HG02938 (cell line): ENCODE data around the gene SLC6A8.
"Not testable (repeated sequence)": the region's sequence is repeated elsewhere in the genome, so short reads cannot be mapped to it uniquely, and the experiment has no call there.

Source experiments
- ATAC-seq: cut with Tn5 transposase; IDR thresholded peaks from one replicate; pipeline ENCODE4 v1.9.1; 2021; ENCODE audit warnings: mild to moderate bottlenecking, moderate library complexity; ENCODE audit not compliant: unreplicated experiment

SLC6A8 gene

DNA sequence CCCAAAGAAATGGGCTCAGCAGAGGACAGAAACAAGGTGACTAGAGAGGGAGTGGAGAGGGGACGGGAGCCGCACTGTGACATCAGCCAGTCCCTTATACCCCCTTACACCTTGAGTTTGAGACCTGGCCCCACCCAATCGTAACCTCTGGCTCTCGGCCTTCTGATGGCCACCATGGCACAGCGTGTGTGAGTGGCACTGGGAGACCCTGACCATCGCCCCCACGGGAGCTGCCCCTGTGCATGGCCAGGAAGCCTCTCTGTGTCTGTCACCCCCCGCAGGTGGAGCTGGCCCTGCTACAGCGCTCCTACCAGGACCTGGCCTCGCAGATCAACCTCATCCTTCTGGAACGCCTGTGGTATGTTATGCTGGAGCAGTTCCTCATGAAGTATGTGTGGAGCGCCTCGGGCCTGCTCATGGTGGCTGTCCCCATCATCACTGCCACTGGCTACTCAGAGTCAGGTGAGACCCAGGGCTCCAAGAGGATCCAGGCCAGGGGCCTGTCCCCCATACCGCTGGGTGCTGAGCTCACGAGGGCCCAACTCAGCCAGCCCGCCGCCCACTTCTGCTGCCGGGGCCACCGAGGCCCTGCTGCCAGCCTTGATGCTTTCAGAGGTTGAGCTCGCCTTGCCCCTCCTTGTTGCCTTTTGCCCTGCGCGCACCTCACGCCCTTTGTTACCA is 41.4 kb downstream of the SLC6A8 start:
- ATAC-seq = no peak

DNA sequence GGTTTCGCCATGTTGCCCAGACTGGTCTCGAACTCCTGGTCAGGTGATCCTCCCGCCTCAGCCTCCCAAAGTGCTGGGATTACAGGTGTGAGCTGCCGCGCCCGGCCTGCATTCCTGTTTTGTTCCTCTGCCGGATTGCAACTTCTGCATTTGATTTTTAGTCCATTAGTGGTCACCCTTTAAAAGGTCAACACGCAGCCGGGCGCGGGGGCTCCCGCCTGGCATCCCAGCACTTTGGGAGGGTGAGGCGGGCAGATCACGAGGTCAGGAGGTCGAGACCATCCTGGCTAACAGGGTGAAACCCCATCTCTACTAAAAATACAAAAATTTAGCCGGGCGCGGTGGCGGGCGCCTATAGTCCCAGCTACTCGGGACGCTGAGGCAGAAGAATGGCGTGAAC is 42.4 kb downstream of the SLC6A8 start:
- ATAC-seq = not testable (repeated sequence)

DNA sequence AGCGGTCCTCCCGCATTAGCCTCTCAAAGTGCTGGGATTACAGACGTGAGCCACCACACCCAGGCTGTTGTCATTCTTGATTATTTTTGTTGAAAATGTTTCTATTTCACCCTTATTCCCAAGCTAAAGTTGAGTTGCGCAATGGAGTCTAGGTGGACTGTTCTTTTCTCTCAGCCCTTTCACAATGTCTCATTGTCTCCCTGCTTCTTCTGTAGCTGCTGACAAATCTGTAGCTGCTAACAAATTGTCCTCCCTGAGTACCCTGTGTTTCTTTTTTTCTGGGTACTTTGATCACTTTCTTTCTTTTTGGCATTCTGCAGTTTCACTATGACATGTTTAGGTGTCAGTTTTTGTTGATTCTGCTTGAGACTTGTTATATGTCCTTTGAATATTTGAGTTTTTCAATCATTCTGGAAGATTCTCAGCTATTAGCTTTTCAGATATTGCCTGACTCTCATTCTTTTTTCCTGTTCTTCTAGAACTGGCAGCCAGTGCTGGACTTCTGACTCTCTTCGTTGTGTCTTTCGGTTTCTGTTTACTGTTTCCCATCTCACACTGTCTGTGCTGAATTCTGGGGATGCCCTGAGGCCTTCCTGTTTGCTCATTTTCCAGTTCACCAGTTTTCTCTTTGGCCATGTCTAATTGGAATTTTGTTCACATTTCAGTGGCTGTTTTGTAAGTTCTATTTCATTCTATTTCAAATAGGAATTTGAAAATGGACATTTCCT is 43.6 kb downstream of the SLC6A8 start:
- no peak for ATAC-seq

GRCh38 chrX:153731845-153732215 is 44.1 kb downstream of the SLC6A8 start:
- ATAC-seq = no peak

DNA sequence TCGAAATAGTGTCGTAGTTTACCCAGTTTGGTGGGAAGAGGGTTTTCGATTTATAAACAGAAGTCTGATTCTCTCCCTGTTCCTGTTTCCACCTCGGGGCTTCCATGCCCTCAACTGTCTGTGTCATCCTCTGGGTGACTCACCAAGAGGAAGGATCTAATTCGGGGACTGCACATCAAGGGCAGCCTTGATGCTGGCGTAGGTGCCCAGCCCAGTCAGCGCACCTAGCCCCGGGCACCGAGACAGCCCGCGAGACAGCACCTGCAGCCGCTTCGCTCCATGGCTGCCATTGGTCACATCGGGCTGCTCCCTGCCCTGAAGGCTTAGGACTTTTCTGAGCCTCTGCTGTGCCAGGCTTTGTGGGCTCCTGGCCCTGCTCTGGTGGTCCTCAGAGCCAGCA is 44.7 kb downstream of the SLC6A8 start:
- ATAC-seq = no peak

GRCh38 chrX:153733651-153734240 is 46.0 kb downstream of the SLC6A8 start:
- ATAC-seq = no peak

DNA sequence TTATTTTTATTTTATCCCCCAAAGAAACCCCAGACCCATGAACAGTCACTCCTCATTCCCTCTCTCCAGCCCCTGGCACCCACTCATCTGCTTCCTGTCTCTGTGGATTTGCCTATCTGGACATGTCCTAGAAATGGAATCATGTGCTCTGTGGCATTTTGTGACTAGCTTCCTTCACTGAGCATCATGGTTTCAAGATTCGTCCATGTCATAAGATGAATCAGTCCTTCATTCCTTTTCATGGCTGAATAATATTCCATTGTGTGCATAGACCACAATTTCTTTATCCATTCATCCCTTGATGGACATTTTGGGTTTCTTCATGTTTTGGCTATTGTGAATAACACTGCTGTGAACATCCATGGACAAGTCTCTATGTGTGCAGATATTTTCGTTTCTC is 47.1 kb downstream of the SLC6A8 start:
- ATAC-seq = no peak

DNA sequence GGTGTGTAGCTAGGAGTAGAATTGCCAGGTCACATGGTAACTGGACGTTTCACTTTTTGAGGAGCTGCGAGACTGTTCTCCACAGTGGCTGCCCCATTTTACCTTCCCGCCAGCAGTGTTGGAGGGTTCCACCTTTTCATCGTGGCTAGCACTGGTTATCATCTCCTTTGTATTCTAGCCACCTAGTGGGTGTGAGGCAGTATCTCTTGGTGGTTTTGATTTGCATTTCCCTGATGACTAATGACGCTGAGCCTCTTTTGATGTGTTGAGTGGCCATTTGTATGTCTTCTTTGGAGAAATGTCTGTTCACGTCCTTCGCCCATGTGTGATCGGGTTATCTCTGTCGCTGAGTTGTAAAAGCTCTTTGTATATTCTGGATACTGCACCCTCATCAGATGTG is 47.5 kb downstream of the SLC6A8 start:
- ATAC-seq = no peak

DNA sequence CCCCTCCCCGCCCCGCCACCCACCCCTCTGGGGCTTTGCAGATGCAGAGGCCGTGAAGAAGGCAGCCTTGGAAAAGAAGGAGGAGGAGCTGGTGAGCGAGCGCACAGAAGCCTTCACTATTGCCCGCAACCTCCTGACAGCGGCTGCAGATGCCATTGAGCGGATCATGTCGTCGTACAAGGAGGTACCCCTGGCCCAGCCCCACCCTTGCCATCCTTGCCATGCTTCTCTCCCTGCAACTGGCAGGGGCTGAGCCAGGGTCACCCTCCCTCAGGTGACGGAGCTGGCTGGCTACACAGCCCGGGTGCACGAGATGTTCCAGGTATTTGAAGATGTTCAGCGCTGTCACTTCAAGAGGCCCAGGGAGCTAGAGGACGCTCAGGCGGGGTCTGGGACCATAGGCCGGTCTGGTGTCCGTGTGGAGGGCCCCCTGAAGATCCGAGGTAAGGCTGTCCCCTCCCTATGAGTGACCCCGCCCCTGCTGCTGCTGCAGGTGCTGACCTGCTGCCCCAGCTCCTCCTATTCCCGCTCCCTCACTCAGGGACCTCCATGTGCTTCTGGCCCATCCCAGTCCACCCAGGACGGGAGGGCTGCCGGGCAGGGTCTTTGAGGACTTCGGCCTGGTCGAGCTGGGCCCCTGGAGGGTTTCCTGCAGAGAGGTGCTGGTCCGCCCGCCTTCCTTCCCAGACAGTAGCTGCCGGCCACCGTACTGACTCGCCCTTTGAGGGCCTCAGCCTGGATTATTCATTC is 48.5 kb downstream of the SLC6A8 start:
- ATAC-seq = no peak

- ATAC-seq = no peak
Observed at GRCh38 chrX:153736871-153737441, 49.2 kb downstream of the SLC6A8 start.

- ATAC-seq = no peak
Observed at GRCh38 chrX:153738056-153738605, 50.4 kb downstream of the SLC6A8 start.

- ATAC-seq = no peak
Observed at GRCh38 chrX:153739754-153740486, 52.2 kb downstream of the SLC6A8 start.

DNA sequence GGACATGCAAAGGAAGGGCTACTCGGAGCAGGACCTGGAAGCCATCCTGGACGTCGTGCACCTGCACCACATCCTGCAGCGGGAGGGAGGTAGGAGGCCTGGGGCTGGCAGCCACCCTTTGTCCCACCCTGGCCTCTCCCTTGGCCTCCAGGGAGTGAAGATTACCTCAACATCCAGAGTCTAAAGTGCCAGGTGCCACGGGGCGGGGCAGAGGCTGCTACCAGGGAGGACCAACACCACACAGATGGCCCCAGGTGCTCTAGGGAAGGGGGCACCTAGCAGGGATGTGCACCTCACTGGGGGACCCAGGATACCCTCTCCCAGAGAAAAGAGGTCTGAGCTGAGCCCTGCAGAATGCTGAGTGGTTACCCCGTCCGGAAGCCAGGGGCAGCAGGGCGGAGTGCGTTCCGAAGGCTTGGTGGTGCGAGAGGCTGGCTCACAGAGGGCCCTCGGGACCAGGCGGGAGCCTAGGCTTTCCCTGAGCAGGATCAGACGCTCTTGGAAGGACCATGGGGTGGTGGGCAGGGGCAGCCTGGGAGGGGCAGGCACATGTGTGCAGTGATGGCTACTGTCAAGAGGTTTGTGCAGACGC is 53.0 kb downstream of the SLC6A8 start:
- ATAC-seq = no peak

DNA sequence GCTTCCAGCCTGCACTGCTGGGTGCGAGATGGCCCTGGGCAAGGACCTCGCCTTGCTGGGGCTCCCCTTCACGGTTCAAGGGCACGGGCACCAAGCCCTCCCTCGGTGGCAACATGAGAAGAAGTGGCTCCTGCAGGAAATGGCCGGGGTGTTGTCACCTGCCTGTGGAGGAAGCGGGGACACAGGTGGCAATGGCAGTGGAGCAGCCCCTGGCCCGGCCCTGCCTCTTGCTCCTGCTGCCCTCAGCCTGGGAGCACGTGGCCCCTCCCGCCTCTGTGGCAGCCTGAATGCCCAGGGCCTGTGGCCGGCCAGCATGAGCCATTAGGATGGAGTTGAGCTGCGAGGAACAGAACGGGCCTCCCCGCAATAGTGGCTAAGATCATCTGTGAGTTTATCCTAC is 53.7 kb downstream of the SLC6A8 start:
- ATAC-seq = no peak

GRCh38 chrX:153742111-153742510 is 54.4 kb downstream of the SLC6A8 start:
- ATAC-seq = not testable (repeated sequence)

- ATAC-seq = not testable (repeated sequence)
Observed at GRCh38 chrX:153742796-153743467, 55.2 kb downstream of the SLC6A8 start.

DNA sequence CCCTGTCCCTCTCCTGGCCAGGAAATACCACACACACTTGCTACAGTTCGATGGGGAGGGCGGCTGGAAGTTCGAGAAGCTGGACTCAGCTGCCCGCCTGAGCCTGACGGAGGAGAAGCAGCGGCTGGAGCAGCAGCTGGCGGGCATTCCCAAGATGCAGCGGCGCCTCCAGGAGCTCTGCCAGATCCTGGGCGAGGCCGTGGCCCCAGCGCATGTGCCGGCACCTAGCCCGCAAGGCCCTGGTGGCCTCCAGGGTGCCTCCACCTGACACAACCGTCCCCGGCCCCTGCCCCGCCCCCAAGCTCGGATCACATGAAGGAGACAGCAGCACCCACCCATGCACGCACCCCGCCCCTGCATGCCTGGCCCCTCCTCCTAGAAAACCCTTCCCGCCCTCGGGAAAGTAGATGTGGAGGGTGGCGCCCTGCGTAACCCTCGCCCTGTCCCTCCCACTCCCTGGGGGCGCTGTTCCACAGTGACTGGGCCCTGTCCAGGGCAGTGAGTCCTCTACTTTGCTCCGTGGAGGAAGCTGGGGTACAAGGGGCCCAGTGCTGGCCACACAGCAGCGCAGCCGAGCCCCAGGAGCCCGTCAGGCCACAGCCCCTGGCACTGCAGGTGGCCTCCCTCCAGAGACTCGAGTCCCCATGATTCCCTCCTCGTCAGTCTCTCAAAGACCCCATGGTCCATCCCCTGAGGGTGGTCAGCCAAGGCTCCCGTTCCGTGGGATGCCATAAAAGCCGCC is 55.9 kb downstream of the SLC6A8 start:
- not testable (repeated sequence) for ATAC-seq

GRCh38 chrX:153744210-153745066 is 56.7 kb downstream of the SLC6A8 start:
- no peak for ATAC-seq
